ENCODE measurements around the gene MSANTD2. TPM values are rescaled to one million over a fixed set of nuclear protein-coding genes. Genes with fewer than 3 reads are reported as not detected.

MSANTD2 gene
- total and polyA plus RNA-seq, 8 donors: 9.4 to 46.3 (median 39.9) TPM

GRCh38 chr11:124801014-124801413 lies 808 bp upstream of the MSANTD2 start:
- DNase-seq (peak in 2 of 4 donors; percentile 10 to 31), ATAC-seq (peak; percentile 37)
- H3K4me1 ChIP-seq: peaks cover 11 to 27% of the 10 kb centered on the region in 2 donors
- H3K9me3 ChIP-seq: no peaks in the 10 kb centered on the region
- peaks cover 0 to 14% of the 10 kb centered on the region in 2 donors for H3K27me3 ChIP-seq
- H3K36me3 ChIP-seq: no peaks in the 10 kb centered on the region
- intact Hi-C loops (cut with DNase I): no loop called here
- no peak for TF ChIP-seq CTCF (IDR thresholded peaks at IDR 0.05)
- peak overlapping the region; percentile 97 to 99 for H3K27ac ChIP-seq
- peak overlapping the region; percentile 87 to 93 for H3K4me3 ChIP-seq

GRCh38 chr11:124799348-124800225 lies 619 bp downstream of the MSANTD2 start:
- H3K36me3 ChIP-seq: no peaks in the 10 kb centered on the region
- DNase-seq: peak; percentile 26 to 87 (median 38)
- no peaks in the 10 kb centered on the region for H3K9me3 ChIP-seq
- peaks cover 11 to 31% of the 10 kb centered on the region in 2 donors for H3K4me1 ChIP-seq
- H3K4me3 ChIP-seq: peak overlapping the region; percentile 87 to 93
- TF ChIP-seq CTCF (IDR thresholded peaks at IDR 0.05): no peak
- H3K27ac ChIP-seq: peak overlapping the region; percentile 97 to 99
- ATAC-seq: peak; percentile 51
- H3K27me3 ChIP-seq: peaks cover 0 to 14% of the 10 kb centered on the region in 2 donors
- intact Hi-C loops (cut with DNase I): no loop called here

- Histone ChIP-seq H3K36me3 (no peaks in the 10 kb centered on the region), H3K9me3 (no peaks in the 10 kb centered on the region), H3K4me3 (peak overlapping the region; percentile 87 to 93), H3K27ac (peak overlapping the region; percentile 97 to 99), H3K4me1 (peaks cover 11 to 31% of the 10 kb centered on the region in 2 donors), H3K27me3 (peaks cover 0 to 14% of the 10 kb centered on the region in 2 donors)
- intact Hi-C loops (cut with DNase I): no loop called here
- ATAC-seq (peak; percentile 14), DNase-seq (peak in 2 of 4 donors; percentile 24 to 35)
- TF ChIP-seq CTCF (IDR thresholded peaks at IDR 0.05): no peak
Observed at GRCh38 chr11:124798991-124799347, 1.2 kb downstream of the MSANTD2 start.

- no peaks in the 10 kb centered on the region for H3K9me3 ChIP-seq
- no peak for DNase-seq
- intact Hi-C loops (cut with DNase I): no loop called here
- no peak for ATAC-seq
- no peaks in the 10 kb centered on the region for H3K36me3 ChIP-seq
- peaks cover 10 to 36% of the 10 kb centered on the region in 2 donors for H3K4me1 ChIP-seq
- no peak overlapping the region for H3K27ac ChIP-seq
- H3K4me3 ChIP-seq: no peak overlapping the region
- no peak for TF ChIP-seq CTCF (IDR thresholded peaks at IDR 0.05)
- peaks cover 0 to 14% of the 10 kb centered on the region in 2 donors for H3K27me3 ChIP-seq
Observed at GRCh38 chr11:124796312-124796711, 3.9 kb downstream of the MSANTD2 start.

GRCh38 chr11:124793466-124794278 lies 6.5 kb downstream of the MSANTD2 start:
- Histone ChIP-seq H3K27ac (no peak overlapping the region), H3K27me3 (peaks cover 0 to 2% of the 10 kb centered on the region in 2 donors), H3K9me3 (no peaks in the 10 kb centered on the region), H3K4me3 (no peak overlapping the region), H3K4me1 (peaks cover 4 to 20% of the 10 kb centered on the region in 2 donors), H3K36me3 (no peaks in the 10 kb centered on the region)
- DNase-seq: peak in 1 of 4 donors; percentile 54
- ATAC-seq: peak; percentile 85
- intact Hi-C loops (cut with DNase I): no loop called here
- TF ChIP-seq CTCF (IDR thresholded peaks at IDR 0.05): peak; percentile 63 to 64

Measured in left lung (tissue), 10 donors.